Measurements from ENCODE around the gene ADRB2.

The ADRB2 gene

GRCh38 chr5:148844433-148845280, 18.2 kb downstream of the ADRB2 start:
- no peak for TF ChIP-seq ZNF274 (IDR thresholded peaks at IDR 0.05; ENCODE audit: low read depth, low read length)
- no peak overlapping the region for H3K4me3 ChIP-seq (ENCODE audit: low read length)

- TF ChIP-seq ZNF274 (IDR thresholded peaks at IDR 0.05; ENCODE audit: low read depth, low read length) = no peak
Measured at GRCh38 chr5:148846930-148847329, 20.5 kb downstream of the ADRB2 start.

GRCh38 chr5:148847456-148847855, 21.0 kb downstream of the ADRB2 start:
- TF ChIP-seq ZNF274 (IDR thresholded peaks at IDR 0.05; ENCODE audit: low read depth, low read length) = no peak

More at GRCh38 chr5:148846930-148847329, 20.5 kb downstream of the ADRB2 start:
- H3K4me3 ChIP-seq (ENCODE audit: low read length) = no peak overlapping the region

GRCh38 chr5:148848393-148849031, 22.1 kb downstream of the ADRB2 start:
- TF ChIP-seq ZNF274 (IDR thresholded peaks at IDR 0.05; ENCODE audit: low read depth, low read length) = no peak
- no peak overlapping the region for H3K4me3 ChIP-seq (ENCODE audit: low read length)

More at GRCh38 chr5:148847456-148847855, 21.0 kb downstream of the ADRB2 start:
- H3K4me3 ChIP-seq (ENCODE audit: low read length) = no peak overlapping the region

GRCh38 chr5:148849461-148849860, 23.1 kb downstream of the ADRB2 start:
- no peak overlapping the region for H3K4me3 ChIP-seq (ENCODE audit: low read length)

GRCh38 chr5:148850836-148851235, 24.4 kb downstream of the ADRB2 start:
- H3K4me3 ChIP-seq (ENCODE audit: low read length) = no peak overlapping the region
- no peak for TF ChIP-seq ZNF274 (IDR thresholded peaks at IDR 0.05; ENCODE audit: low read depth, low read length)

More at GRCh38 chr5:148849461-148849860, 23.1 kb downstream of the ADRB2 start:
- TF ChIP-seq ZNF274 (IDR thresholded peaks at IDR 0.05; ENCODE audit: low read depth, low read length) = no peak

GRCh38 chr5:148853868-148854267, 27.5 kb downstream of the ADRB2 start:
- no peak overlapping the region for H3K4me3 ChIP-seq (ENCODE audit: low read length)
- TF ChIP-seq ZNF274 (IDR thresholded peaks at IDR 0.05; ENCODE audit: low read depth, low read length) = no peak

GRCh38 chr5:148855249-148856008, 29.0 kb downstream of the ADRB2 start:
- H3K4me3 ChIP-seq (ENCODE audit: low read length) = no peak overlapping the region
- no peak for TF ChIP-seq ZNF274 (IDR thresholded peaks at IDR 0.05; ENCODE audit: low read depth, low read length)

- TF ChIP-seq ZNF274 (IDR thresholded peaks at IDR 0.05; ENCODE audit: low read depth, low read length) = no peak
- no peak overlapping the region for H3K4me3 ChIP-seq (ENCODE audit: low read length)
Measured at GRCh38 chr5:148856009-148856367, 29.6 kb downstream of the ADRB2 start.

- TF ChIP-seq ZNF274 (IDR thresholded peaks at IDR 0.05; ENCODE audit: low read depth, low read length) = no peak
- H3K4me3 ChIP-seq (ENCODE audit: low read length) = no peak overlapping the region
Measured at GRCh38 chr5:148856424-148856823, 30.0 kb downstream of the ADRB2 start.

GRCh38 chr5:148857474-148857873, 31.1 kb downstream of the ADRB2 start:
- no peak for TF ChIP-seq ZNF274 (IDR thresholded peaks at IDR 0.05; ENCODE audit: low read depth, low read length)
- no peak overlapping the region for H3K4me3 ChIP-seq (ENCODE audit: low read length)

- TF ChIP-seq ZNF274 (IDR thresholded peaks at IDR 0.05; ENCODE audit: low read depth, low read length) = no peak
Measured at GRCh38 chr5:148858106-148858505, 31.7 kb downstream of the ADRB2 start.

GRCh38 chr5:148858547-148858946, 32.1 kb downstream of the ADRB2 start:
- H3K4me3 ChIP-seq (ENCODE audit: low read length) = no peak overlapping the region
- TF ChIP-seq ZNF274 (IDR thresholded peaks at IDR 0.05; ENCODE audit: low read depth, low read length) = no peak

More at GRCh38 chr5:148858106-148858505, 31.7 kb downstream of the ADRB2 start:
- H3K4me3 ChIP-seq (ENCODE audit: low read length) = no peak overlapping the region

GRCh38 chr5:148859703-148860102, 33.3 kb downstream of the ADRB2 start:
- H3K4me3 ChIP-seq (ENCODE audit: low read length) = no peak overlapping the region
- TF ChIP-seq ZNF274 (IDR thresholded peaks at IDR 0.05; ENCODE audit: low read depth, low read length) = no peak
